Measurements from ENCODE around the gene SFXN4.

The SFXN4 gene

GRCh38 chr10:119208553-119208940 lies 43.0 kb upstream of the SFXN4 start:
- no peak overlapping the region for H3K27ac ChIP-seq

GRCh38 chr10:119207713-119208552 lies 42.4 kb upstream of the SFXN4 start:
- TF ChIP-seq ZFX (IDR thresholded peaks at IDR 0.05) (no peak), CTCF (conservative IDR thresholded peaks at IDR 0.05) (no peak)
- H3K27ac ChIP-seq, result no peak overlapping the region; the same call in 1 of the 2 replicates

More at GRCh38 chr10:119208553-119208940, 43.0 kb upstream of the SFXN4 start:
- TF ChIP-seq CTCF (conservative IDR thresholded peaks at IDR 0.05) (no peak), ZFX (IDR thresholded peaks at IDR 0.05) (no peak)

- H3K27ac ChIP-seq, result peak within 1 kb of the TSS; percentile 85
- TF ChIP-seq CTCF (conservative IDR thresholded peaks at IDR 0.05) (no peak), ZFX (IDR thresholded peaks at IDR 0.05) (no peak)
Measured at GRCh38 chr10:119207366-119207666, 41.8 kb upstream of the SFXN4 start, which contains the start of gene GRK5. Gene GRK5, plus strand, starts transcription at chr10:119207571. Its CDS starts 347 bp downstream, at chr10:119207918.

GRCh38 chr10:119206603-119207365 lies 41.3 kb upstream of the SFXN4 start:
- peak overlapping the region; percentile 85 for H3K27ac ChIP-seq
- peak; percentile 76 for TF ChIP-seq ZFX (IDR thresholded peaks at IDR 0.05)
- peak; percentile 95 for TF ChIP-seq CTCF (conservative IDR thresholded peaks at IDR 0.05)

- TF ChIP-seq ZFX (IDR thresholded peaks at IDR 0.05) (no peak), CTCF (conservative IDR thresholded peaks at IDR 0.05) (no peak)
- H3K27ac ChIP-seq, result peak overlapping the region; percentile 85
Measured at GRCh38 chr10:119205894-119206602, 40.5 kb upstream of the SFXN4 start.

- TF ChIP-seq ZFX (IDR thresholded peaks at IDR 0.05), result no peak
- TF ChIP-seq CTCF (conservative IDR thresholded peaks at IDR 0.05), result no peak
- H3K27ac ChIP-seq, result no peak overlapping the region
Measured at GRCh38 chr10:119203006-119203405, 37.5 kb upstream of the SFXN4 start.

Data from C4-2B (cell line).